Stimulated activated CD4-positive, alpha-beta T cell treated with anti-CD3 and anti-CD28 coated beads, Interleukin-12 subunit alpha, Interleukin-12 subunit beta, amount 100 ng/mL, for 24 hours (primary cell): ENCODE results near the gene STAT3.
"Not testable (repeated sequence)": the region's sequence is repeated elsewhere in the genome, so short reads cannot be mapped to it uniquely, and the experiment has no call there.

Source experiments
- DNase-seq, 2 experiments: peaks; one replicate each; pipeline ENCODE4 v3.0.0-alpha.2; 2020; ENCODE audit warnings: low read depth in 2 of 2

The STAT3 gene

DNA sequence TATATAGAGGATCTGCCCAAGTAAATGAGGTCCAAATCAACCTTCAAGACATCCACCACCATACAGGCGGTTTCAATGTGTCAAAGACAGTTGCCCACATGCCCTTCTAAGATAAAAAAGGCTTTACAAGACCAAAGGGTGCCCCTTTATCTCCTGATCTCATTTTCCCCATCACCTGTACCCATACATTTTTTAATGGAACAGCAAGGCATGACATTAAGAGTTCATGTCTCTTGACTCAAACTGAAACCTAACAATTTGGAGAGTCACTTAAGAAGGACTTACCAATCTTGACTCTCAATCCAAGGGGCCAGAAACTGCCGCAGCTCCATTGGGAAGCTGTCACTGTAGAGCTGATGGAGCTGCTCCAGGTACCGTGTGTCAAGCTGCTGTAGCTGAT, 40.1 kb downstream of the STAT3 start:
- no peak for DNase-seq

DNA sequence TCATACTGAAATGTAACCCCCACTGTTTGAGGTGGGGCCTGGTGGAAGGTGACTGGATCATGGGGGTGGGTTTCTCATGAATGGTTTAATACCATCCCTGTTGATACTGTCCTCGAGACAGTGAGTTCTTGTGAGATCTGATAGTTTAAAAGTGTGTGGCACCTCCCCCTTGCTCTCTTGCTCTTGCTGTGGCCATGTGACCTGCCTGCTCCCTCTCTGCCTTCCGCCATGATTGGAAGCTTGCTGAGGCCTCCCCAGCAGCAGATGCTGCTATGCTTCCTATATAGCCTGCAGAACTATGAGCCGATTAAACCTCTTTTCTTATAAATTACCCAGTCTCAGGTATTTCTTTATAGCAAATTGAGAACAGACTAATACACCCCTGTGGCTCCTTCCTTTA, 40.6 kb downstream of the STAT3 start:
- no peak for DNase-seq

DNA sequence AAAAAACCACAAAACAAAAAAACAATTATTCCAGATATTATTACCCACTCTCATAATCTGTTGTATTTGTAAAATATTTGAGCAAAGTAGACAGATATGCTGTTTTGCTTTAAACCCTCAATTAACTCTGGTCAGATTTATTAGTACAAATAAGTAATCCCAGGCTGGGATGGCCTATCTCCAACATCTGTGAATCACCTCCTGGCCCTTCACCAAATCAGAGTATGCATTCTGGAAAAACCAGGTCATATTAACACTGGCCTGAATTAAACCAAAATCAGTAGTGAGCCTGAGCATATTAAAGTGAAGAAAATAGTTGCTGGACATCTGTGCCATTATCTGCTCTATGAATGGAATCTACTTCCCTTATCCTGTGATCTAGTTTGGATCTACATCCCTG, 41.0 kb downstream of the STAT3 start:
- no peak for DNase-seq

DNA sequence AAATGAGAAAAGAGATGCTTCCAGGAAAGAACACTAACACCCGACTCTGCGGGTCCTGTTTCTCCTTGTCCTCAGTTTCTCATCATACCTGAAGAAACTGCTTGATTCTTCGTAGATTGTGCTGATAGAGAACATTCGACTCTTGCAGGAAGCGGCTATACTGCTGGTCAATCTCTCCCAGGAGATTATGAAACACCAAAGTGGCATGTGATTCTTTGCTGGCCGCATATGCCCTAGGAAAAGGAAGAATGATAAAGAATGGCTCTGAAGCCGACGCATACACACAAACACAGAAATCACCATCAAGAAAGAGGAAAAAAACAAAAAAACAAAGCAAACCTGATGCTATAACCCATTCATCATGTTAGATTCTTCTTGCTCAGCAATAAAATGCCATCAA, 41.8 kb downstream of the STAT3 start:
- no peak for DNase-seq

DNA sequence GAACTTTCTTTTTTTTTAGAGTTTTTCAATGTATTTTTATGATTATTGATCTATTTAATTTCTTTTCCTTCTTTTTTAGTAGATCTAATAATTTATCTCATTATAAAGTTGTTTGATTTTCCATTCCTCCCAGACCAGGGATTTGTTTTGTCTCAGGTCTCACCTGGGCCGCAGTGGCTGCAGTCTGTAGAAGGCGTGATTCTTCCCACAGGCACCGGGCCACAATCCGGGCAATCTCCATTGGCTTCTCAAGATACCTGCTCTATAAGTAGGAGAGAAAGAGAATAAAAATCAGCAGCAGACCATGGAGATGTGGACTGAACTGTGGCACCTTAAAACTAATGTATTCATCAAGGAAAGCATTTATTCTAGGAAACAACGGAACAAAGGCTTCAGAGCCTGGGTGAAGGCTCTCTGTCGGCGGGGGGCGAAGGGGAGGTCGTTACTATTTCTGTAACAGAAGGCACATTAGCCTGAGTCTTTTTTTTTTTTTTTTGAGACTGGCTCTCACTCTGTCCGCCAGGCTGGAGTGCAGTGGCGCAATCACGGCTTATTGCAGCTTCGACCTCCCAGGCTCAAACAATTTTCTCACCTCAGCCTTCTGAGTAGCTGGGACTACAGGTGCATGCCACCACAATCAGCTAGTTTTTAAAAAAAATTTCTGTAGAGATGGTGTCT, 42.7 kb downstream of the STAT3 start:
- no peak for DNase-seq

DNA sequence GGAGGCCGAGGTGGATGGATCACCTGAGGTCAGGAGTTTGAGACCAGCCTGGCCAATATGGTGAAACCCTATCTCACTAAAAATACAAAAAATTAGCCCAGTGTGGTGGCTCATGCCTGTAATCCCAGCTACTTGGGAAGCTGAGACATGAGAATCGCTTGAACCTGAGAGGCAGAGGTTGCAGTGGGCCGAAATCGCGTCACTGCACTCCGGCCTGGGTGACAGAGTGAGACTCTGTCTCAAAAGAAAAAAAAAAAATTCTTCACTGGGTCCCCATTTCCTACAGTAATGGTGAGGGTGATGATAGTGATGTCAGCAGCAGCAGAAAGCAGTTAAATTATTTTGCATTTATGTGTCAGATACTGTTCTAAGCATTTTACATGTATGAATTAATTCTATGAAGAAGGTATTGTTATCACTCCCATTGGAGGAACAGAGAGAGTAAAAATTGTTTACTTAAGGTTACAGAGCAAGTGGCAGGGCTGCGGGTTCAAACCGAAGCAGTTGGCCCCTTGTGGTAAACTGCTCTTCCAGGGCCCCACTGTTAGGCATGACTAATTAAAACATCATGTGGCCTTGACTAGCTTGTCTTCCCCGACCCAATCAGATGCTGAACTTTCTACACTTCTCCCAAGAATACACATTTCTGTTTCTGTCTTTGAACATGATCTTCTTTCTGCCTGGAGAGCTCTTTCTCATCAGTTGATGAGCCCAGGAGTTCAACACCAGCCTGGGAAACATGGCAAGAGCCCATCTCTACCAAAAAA, 45.8 kb downstream of the STAT3 start:
- DNase-seq = no peak

DNA sequence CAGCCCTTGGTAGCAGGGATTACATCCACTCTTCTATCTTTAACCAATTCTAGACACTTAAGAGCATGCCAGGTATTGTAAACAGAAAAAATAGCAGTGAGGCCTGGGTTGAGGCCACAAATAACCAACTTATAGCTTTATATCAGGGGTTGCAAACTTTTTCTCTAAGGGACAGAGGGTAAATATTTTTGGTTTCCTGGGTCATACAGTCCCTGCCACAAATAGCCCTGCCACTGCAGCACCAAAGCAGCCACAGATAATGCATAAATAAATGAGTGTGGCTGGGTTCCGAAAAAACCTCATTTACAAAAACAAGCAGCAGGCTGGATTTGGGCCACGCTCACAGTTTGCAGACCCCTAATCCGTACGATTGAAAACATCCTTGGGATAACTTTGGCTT, 46.7 kb downstream of the STAT3 start:
- no peak for DNase-seq

DNA sequence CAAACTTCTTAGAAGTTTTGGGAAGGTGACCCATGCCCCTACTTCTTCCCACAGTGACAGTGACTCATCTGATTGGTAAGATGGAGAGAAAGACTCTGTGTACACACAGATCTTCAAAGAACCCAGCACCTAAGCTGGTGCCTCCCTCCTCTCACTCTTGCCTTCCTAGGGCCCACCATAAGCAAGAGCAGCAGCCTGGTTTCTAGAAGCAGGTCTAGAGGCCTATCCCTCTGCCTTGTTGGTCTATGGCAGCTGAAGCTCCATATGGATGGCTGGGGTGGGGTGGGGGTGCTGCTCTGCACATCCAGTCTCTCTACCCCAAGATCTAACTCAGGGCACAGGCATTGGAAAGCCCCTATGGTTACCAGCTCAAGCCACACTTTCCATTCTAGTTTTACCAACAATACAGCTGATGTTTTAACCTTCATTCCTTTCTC, 47.5 kb downstream of the STAT3 start:
- no peak for DNase-seq

DNA sequence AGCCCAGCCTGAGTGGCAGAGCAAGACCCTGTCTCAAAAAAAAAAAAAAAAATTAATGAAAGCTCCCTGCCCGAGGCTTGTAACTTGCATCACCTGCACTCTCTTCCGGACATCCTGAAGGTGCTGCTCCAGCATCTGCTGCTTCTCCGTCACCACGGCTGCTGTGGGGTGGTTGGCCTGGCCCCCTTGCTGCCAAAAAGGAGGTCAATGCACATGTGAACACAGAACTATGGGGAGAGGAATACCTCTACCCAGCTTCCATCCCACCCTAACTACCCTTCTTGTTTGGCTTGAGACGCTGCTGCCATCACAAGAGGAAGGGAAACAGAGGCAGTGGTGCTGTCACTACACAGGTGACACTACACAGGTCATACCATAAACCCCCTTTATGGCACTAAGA, 49.0 kb downstream of the STAT3 start:
- no peak for DNase-seq

DNA sequence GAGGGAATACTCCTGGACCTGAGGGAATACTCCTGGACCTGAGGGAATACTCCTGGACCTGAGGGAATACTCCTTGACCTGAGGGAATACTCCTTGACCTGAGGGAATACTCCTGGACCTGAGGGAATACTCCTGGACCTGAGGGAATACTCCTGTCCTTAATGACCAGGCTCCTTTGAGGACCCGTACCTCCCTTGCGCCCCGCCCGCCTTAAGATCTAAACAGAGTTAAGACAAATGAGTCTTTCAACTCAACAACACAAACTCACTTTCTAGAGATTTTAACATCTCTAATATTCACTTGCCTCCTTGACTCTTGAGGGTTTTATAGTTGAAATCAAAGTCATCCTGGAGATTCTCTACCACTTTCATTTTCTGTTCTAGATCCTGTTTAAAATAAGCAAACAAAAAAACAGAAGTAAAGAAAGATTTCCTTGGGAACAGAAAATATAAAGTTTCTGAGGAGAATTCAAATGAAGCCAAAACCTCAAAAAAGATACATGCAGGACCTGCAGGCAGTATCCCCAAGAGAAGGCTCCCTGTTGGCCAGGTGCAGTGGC, 49.7 kb downstream of the STAT3 start:
- DNase-seq = no peak

DNA sequence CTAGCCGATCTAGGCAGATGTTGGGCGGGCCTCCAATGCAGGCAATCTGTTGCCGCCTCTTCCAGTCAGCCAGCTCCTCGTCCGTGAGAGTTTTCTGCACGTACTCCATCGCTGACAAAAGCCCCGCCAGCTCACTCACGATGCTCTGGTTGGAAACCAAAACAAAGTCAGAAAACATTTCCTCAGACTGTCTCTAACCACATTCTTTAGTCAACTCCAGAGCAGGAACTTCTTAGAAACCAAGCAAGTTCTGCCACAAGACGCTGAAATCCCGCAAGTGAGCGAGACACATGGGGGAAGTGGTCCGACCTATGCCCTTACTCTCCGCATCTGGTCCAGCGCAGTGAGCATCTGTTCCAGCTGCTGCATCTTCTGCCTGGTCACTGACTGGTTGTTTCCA, 50.8 kb downstream of the STAT3 start:
- DNase-seq = peak; percentile 40 to 70

DNA sequence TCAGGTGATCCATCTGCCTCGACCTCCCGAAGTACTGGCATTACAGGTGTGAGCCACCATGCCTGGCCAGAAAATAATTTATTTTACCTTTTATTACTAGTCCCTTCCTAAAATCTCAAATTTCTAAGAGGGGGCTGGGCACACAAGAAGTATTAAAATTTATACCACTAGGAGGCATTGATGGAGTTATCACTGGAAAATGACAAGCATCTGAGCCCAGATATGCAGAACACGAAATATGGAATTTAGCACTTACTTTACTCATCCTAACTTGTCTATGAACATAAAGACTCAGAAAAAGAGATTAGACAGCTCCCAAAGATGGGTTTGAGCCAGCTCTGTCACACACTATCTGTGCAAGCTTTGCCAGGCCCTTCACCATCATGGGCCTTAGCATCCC, 53.6 kb downstream of the STAT3 start:
- DNase-seq = no peak

DNA sequence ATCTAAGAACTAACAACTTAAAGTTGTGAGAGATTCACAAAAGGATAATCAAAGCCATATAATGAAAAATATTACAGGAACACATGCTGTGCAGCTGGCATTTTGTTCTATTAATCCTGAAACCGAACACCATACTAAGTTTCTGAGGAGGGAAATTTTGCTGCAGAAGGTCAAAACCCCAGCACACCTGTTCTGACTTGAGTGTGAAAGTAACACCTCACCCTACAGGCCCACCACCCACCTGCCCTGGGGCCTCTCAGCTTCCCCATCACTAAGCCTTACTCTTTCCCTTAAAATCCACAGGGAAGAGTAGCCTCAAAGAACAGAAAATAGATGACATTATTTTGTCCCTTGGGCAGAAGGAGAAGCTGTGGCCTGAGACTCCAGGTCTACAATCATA, 55.2 kb downstream of the STAT3 start:
- no peak for DNase-seq

DNA sequence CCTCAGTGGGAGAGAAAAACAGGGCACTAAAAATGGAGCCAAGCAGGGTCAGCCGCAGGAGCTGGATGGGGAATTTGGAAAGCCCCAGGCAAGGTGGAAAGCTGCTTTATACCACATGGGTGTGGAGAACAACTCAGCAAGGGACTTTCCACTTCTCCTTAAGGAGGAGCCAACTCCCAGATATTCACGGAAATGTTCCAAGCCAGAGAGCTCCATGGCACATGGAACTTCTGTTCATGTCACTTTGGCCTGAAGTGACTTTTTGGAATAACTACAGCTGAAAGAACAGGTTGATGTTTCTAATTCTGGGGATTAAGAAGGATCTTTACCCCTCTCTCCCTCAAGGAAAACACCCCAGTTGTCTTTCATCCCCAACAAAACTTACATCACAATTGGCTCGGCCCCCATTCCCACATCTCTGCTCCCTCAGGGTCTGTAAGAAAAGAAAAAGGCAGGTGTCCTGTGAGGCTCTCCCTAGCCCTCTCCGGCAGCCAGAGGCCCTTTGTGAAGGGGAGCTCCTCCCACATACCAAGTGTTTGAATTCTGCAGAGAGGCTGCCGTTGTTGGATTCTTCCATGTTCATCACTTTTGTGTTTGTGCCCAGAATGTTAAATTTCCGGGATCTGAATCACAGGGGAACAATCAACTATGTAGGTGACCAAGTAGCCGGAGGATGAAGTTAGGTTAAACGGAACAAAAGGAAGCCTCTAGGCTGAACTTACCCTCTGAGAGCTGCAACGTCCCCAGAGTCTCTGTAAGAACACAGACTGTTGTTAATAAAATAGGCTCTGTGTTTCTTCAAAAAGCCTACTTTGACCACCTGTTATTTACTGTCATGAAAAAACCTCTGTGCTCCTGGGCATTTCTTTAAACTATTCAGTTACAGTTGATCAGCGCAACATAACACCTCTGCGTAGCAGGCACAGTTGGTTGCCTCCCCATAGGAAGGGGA, 58.9 kb downstream of the STAT3 start:
- no peak for DNase-seq

DNA sequence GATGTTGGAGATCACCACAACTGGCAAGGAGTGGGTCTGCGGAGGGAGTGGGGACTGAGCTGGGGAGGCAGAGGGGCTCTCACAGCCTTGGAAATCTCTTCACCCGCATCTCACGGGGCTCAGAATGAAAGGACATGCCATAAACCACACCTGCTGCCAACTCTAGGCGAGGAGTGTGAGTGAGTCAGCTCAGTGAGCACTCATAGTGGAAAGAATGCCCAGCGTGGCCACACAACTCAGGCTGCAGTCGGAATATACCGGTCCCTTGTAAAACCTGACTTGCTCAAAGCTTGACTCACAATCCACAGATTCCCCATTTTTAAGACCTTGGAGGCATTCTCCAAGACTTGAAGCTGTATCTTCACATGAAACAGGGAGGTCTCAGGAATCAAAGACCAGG, 63.2 kb downstream of the STAT3 start:
- no peak for DNase-seq

DNA sequence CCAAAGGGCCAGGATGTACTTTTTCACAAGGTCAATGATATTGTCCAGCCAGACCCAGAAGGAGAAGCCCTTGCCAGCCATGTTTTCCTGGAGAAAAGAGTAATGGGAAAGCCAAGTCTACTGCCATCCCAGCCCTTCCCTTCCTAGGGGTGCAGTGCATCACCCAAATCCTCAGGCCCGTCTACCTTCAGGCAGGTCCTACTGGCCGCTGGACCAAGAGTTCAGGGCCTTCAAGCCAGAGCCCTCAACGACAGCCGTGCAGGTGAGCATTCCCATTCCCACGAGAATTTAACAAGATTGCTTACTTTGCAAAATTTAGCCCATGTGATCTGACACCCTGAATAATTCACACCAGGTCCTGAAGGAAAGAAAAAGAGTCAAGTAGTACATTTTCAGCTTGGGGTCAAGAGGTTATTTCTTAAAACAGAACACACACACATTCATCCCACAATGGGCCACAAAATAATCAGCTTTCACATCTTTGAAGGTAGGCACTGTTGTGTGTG, 64.9 kb downstream of the STAT3 start:
- no peak for DNase-seq

DNA sequence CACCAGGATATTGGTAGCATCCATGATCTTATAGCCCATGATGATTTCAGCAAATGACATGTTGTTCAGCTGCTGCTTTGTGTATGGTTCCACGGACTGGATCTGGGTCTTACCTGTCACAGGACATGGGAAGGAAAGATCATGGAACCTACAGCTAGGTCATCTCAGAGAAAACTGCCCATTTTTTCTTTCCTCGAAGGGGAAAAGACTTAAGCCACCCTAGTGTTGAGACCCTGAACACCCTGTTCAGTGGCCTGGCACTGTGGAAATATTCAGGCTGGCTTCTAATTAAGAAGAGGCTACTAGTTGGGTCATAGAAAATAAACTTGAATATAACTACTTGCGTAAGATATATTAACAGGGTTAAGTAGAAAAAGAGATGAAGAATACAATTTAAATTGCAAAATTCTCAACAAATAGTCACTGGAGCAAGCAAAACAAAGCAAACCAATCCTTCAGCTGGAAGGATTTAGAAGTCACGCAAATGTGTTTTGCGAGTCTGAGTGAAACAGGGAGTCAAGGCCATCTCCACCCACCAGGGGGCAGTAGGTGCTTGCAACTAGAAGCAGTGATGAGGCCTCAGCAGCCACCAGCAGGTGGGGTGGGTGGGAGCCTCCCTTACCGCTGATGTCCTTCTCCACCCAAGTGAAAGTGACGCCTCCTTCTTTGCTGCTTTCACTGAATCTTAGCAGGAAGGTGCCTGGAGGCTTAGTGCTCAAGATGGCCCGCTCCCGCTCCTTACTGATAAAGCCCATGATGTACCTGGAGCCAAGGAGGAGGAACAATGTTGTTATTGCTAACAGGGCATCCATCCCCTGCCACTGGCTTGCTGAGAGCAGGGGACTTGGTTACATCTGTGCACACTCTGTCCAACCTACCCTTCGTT, 65.6 kb downstream of the STAT3 start:
- peak; percentile 82 to 96 for DNase-seq

DNA sequence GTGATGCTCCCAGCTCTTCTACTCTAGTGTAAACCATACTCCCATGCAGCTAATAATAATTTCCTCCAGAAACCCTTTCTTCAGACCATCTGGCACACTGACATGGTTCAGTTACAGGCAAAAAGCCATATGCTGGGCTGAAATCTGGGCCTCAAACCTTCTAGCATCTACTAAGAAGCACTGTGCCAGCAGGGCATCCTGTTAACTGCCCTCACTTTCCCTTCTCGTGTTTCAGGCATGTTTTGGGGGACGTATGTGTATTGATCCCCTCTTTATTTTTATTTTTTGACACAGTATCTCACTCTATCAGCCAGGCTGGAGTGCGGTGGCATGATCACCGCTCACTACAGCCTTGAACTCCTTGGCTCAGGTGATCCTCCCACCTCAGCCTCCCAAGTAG, 66.7 kb downstream of the STAT3 start:
- DNase-seq = no peak

DNA sequence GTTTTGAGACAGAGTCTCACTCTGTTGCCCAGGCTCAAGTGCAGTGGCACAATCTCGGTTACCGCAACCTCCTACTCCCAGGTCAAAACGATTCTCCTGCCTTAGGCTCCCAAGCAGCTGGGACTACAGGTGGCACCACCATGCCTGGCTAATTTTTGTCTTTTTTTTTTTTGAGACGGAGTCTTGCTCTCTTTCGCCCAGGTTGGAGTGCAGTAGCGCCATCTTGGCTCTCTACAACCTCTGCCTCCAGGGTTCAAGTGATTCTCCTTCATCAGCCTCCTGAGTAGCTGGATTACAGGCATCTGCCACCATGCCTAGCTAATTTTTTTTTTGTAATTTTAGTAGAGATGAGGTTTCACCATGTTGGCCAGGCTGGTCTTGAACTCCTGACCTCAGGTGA, 70.3 kb downstream of the STAT3 start:
- not testable (repeated sequence) for DNase-seq

DNA sequence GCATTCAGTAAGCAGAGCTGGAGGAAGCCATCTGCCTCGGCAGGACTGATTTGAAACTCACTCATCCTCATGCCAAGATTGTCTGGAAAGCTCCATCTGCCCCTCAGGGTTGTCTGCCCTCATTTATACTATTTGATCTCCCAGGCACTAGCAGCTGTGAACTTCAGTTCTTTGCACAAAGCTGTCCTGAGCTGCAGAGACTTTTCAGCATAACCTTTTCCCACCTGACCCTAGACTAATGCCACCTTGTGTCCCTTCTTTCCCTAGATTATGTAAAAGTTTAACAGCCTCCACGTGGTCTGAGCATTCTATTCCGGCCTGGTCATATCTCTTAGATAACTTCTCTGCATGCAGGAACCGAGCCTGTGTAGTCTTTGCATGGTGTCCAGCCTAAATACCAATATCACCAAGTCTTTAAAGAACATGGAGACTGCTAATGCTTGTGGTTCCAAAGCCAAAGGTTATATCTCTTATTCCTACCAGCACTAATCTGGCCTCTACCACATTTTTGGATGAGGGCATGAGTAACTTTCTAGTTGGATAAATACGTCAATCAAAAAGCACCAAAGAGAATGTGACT, 70.9 kb downstream of the STAT3 start:
- no peak for DNase-seq

DNA sequence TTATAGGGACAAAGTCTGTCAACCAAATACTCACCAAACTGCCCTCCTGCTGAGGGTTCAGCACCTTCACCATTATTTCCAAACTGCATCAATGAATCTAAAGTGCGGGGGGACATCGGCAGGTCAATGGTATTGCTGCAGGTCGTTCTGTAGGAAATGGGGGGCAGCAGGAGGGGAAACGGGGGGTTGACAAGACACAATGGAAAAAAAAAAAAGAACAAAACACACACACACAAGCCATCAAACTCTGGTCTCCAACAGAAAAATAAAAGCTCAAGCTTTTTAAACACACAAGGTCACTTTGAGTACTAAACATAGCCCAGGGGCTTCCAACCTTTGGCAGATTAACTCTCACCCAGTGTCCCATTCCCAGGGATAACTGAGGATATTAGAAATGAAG, 71.5 kb downstream of the STAT3 start:
- DNase-seq = no peak
